PFSK-1 (cell line): ENCODE data around the gene SLC9A9.

Experiments
- FOXP2 ChIP-seq: optimal IDR thresholded peaks from 2 replicates; pipeline ENCODE3; 2011; ENCODE audit warnings: borderline replicate concordance, control low read depth, inconsistent platforms; ENCODE audit not compliant: insufficient read depth; ENCODE audit errors: extremely low read length, extremely low read depth
- POLR2AphosphoS5 ChIP-seq: IDR thresholded peaks from 2 replicates; pipeline ENCODE4 v1.6.1; 2012; ENCODE audit warnings: low read depth, mild to moderate bottlenecking, control low read depth, low read length, moderate library complexity
- REST ChIP-seq, 2 experiments: IDR thresholded peaks; 2 replicates each; pipeline versions ENCODE4 v1.6.1 to v1.8.0; 2011 to 2012; ENCODE audit warnings: low read depth in 2 of 2, low read length in 2 of 2, control low read depth in 1 of 2, inconsistent platforms in 1 of 2, mild to moderate bottlenecking in 1 of 2, moderate library complexity in 1 of 2; ENCODE audit not compliant: insufficient read depth in 1 of 2
- SIN3A ChIP-seq: IDR thresholded peaks from 2 replicates; pipeline ENCODE4 v1.6.1; 2012; ENCODE audit warnings: mild to moderate bottlenecking, low read length, moderate library complexity, borderline replicate concordance; ENCODE audit not compliant: insufficient read depth
- TAF1 ChIP-seq: IDR thresholded peaks from 2 replicates; pipeline ENCODE4 v1.6.1; 2012; ENCODE audit warnings: low read length, control low read depth, borderline replicate concordance; ENCODE audit not compliant: insufficient read depth

The SLC9A9 gene

DNA sequence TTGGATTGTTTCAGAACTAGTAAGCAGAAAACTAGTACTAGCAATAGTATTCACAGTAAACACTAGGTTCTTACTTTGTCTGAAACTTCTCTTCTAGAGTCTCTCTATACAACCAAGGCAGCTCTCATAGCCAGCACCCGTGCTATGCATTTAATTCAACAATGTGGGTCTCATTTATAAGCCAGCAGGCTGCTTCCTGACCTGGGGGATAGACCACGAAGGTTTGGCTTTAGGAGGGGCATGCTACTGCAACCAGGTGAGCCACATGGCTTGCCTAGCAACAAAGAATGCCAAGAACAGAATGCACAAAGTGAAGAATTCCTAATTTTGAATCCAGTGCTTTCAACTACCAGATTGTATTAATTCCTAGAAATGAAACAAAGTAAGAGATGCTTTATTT lies 514.9 kb downstream of the SLC9A9 start:
- TF ChIP-seq FOXP2 = no peak

DNA sequence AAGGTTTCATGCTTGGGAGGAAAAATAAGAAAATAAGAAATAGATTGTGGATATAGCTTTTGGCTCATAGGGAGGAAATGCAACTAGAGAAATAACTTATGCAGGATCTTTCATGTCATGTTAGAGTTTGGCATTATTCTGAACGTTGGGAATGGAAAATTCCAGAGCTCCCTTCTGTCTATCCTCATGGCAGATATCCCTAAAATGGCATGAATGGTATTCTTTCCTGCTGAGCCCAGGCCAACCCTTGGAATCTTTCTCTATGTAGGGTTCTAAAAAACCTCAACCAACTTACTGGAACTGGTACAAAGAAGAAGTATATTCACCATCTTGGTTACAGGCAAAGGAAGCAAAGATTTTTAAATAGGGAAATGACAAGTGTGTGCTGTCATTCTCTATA lies 516.2 kb downstream of the SLC9A9 start:
- TF ChIP-seq POLR2AphosphoS5 (no peak), REST (IDR thresholded peaks at IDR 0.05; ENCODE audit: insufficient read depth in 1 of 2, low read depth in 2 of 2, low read length in 2 of 2) (no peak), FOXP2 (no peak), SIN3A (no peak), TAF1 (no peak)

- no peak for TF ChIP-seq REST (IDR thresholded peaks at IDR 0.05; ENCODE audit: insufficient read depth in 1 of 2, low read depth in 2 of 2, low read length in 2 of 2)
- TF ChIP-seq TAF1 = no peak
- no peak for TF ChIP-seq FOXP2
- TF ChIP-seq POLR2AphosphoS5 = no peak
- TF ChIP-seq SIN3A = no peak
Measured at GRCh38 chr3:143331350-143331749, 516.9 kb downstream of the SLC9A9 start.

- TF ChIP-seq TAF1 (no peak), SIN3A (no peak), POLR2AphosphoS5 (no peak), FOXP2 (no peak), REST (IDR thresholded peaks at IDR 0.05; ENCODE audit: insufficient read depth in 1 of 2, low read depth in 2 of 2, low read length in 2 of 2) (no peak)
Measured at GRCh38 chr3:143330296-143330868, 517.9 kb downstream of the SLC9A9 start.

- TF ChIP-seq FOXP2 = no peak
- TF ChIP-seq POLR2AphosphoS5 = no peak
- no peak for TF ChIP-seq REST (IDR thresholded peaks at IDR 0.05; ENCODE audit: insufficient read depth in 1 of 2, low read depth in 2 of 2, low read length in 2 of 2)
- TF ChIP-seq SIN3A = no peak
- TF ChIP-seq TAF1 = no peak
Measured at GRCh38 chr3:143329567-143330211, 518.6 kb downstream of the SLC9A9 start.
